NCI-H1417 treated with DMSO at 0.1 percent for 48 hours (cell line): ENCODE measurements around the gene GAGE12F.
"Not testable (repeated sequence)": the region's sequence is repeated elsewhere in the genome, so short reads cannot be mapped to it uniquely, and the experiment has no call there.

Experiments used
- DNase-seq: peaks from one replicate; lab custom pipeline; 2025; lab: John Stamatoyannopoulos, UW

The GAGE12F gene

GRCh38 chrX:49560542-49560941 is at the start of gene GAGE12F:
GAGE12F (plus strand) TSS chrX:49560842; CDS start chrX:49561997, 1,155 bp downstream.
- not testable (repeated sequence) for DNase-seq

DNA sequence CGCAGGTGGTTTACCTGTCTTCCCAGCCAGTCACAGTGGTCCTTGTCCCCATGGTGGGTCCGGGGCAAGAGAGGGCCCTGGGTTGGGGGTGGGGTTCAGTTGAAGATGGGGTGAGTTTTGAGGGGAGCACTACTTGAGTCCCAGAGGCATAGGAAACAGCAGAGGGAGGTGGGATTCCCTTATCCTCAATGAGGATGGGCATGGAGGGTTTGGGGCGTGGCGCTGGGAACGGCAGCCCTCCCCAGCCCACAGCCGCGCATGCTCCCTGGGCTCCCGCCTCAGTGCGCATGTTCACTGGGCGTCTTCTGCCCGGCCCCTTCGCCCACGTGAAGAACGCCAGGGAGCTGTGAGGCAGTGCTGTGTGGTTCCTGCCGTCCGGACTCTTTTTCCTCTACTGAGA is 28.8 kb upstream of the GAGE12F start, which contains the start of gene GAGE12C:
Gene GAGE12C, plus strand, starts transcription at position 301 of the 400 bp plus-strand sequence. CDS start 1,155 bp downstream, outside the sequence.
- not testable (repeated sequence) for DNase-seq

- not testable (repeated sequence) for DNase-seq
Observed at GRCh38 chrX:49541433-49541832, 19.2 kb upstream of the GAGE12F start, which contains the start of gene GAGE12D. GAGE12D (plus strand) TSS chrX:49541733; CDS start chrX:49542888, 1,155 bp downstream.

DNA sequence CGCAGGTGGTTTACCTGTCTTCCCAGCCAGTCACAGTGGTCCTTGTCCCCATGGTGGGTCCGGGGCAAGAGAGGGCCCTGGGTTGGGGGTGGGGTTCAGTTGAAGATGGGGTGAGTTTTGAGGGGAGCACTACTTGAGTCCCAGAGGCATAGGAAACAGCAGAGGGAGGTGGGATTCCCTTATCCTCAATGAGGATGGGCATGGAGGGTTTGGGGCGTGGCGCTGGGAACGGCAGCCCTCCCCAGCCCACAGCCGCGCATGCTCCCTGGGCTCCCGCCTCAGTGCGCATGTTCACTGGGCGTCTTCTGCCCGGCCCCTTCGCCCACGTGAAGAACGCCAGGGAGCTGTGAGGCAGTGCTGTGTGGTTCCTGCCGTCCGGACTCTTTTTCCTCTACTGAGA is 9.7 kb upstream of the GAGE12F start, which contains the start of gene GAGE12E:
Gene GAGE12E, plus strand, starts transcription at position 301 of the 400 bp plus-strand sequence. CDS start 1,155 bp downstream, outside the sequence.
- DNase-seq = not testable (repeated sequence)

GRCh38 chrX:49568728-49569127 is 8.1 kb downstream of the GAGE12F start:
- DNase-seq = not testable (repeated sequence)

DNA sequence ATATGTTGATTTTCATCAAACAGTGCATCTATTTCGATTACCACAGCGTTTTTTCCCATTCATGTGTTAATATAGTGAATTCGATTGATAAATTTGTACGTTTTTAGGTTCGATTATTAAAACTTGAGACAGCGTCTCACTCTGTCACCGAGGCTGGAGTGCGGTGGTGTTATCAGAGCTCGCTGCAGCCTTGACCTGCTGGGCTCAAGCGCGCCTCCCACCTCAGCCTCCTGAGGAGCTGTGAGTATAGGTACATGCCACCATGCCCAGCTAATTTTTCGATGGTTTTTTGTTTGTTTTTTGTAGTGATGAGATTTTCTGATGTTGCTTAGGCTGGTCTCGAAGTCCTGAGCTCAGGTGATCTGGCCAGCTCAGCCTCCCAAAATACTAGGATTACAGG is 8.5 kb downstream of the GAGE12F start:
- DNase-seq = not testable (repeated sequence)

DNA sequence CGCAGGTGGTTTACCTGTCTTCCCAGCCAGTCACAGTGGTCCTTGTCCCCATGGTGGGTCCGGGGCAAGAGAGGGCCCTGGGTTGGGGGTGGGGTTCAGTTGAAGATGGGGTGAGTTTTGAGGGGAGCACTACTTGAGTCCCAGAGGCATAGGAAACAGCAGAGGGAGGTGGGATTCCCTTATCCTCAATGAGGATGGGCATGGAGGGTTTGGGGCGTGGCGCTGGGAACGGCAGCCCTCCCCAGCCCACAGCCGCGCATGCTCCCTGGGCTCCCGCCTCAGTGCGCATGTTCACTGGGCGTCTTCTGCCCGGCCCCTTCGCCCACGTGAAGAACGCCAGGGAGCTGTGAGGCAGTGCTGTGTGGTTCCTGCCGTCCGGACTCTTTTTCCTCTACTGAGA is 9.5 kb downstream of the GAGE12F start, which contains the start of gene GAGE12G:
Gene GAGE12G, plus strand, starts transcription at position 301 of the 400 bp plus-strand sequence. CDS start 1,155 bp downstream, outside the sequence.
- not testable (repeated sequence) for DNase-seq

DNA sequence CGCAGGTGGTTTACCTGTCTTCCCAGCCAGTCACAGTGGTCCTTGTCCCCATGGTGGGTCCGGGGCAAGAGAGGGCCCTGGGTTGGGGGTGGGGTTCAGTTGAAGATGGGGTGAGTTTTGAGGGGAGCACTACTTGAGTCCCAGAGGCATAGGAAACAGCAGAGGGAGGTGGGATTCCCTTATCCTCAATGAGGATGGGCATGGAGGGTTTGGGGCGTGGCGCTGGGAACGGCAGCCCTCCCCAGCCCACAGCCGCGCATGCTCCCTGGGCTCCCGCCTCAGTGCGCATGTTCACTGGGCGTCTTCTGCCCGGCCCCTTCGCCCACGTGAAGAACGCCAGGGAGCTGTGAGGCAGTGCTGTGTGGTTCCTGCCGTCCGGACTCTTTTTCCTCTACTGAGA is 19.0 kb downstream of the GAGE12F start, which contains the start of gene GAGE12H:
Gene GAGE12H, plus strand, starts transcription at position 301 of the 400 bp plus-strand sequence. CDS start 1,155 bp downstream, outside the sequence.
- DNase-seq = not testable (repeated sequence)

DNA sequence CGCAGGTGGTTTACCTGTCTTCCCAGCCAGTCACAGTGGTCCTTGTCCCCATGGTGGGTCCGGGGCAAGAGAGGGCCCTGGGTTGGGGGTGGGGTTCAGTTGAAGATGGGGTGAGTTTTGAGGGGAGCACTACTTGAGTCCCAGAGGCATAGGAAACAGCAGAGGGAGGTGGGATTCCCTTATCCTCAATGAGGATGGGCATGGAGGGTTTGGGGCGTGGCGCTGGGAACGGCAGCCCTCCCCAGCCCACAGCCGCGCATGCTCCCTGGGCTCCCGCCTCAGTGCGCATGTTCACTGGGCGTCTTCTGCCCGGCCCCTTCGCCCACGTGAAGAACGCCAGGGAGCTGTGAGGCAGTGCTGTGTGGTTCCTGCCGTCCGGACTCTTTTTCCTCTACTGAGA is 28.6 kb downstream of the GAGE12F start, which contains the start of gene GAGE2A:
Gene GAGE2A, plus strand, starts transcription at position 301 of the 400 bp plus-strand sequence. CDS start 1,155 bp downstream, outside the sequence.
- DNase-seq = not testable (repeated sequence)

DNA sequence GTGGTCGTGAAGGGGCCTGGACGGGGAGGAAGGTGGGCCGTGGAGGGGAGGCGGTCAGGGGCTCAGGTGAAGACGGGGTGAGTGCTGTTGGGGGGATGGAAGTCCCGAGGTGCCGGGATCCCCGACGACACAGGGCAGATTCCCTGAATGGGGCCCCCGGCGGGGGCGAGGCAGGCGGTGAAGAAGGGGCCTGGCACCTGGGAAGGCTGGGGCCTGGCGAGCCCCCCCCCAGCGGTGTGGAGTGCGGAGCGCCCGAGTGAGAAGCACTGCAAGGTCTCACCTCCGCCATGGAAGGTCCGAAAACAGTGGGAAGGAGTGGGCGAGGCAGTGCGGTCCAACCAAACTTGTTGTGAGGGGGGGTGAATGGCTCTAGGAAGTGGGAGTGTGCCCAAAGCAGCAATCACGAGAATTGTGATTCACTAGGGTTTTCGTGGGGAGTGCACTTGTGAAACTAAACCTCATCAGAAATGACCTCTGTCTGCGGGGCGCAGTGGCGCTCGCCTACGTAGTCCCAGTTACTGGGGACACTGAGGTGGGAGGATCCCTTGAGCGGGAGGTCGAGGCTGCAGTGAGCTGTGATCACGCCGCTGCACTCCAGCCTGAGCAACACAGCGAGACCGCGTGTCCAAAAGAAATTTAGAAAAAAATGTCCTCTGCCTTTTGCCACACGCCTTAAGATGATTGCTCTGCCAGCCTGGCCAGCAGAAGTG is 29.3 kb downstream of the GAGE12F start:
- not testable (repeated sequence) for DNase-seq

- not testable (repeated sequence) for DNase-seq
Observed at GRCh38 chrX:49590488-49590887, 29.8 kb downstream of the GAGE12F start.

DNA sequence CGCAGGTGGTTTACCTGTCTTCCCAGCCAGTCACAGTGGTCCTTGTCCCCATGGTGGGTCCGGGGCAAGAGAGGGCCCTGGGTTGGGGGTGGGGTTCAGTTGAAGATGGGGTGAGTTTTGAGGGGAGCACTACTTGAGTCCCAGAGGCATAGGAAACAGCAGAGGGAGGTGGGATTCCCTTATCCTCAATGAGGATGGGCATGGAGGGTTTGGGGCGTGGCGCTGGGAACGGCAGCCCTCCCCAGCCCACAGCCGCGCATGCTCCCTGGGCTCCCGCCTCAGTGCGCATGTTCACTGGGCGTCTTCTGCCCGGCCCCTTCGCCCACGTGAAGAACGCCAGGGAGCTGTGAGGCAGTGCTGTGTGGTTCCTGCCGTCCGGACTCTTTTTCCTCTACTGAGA is 38.1 kb downstream of the GAGE12F start, which contains the start of gene GAGE1:
Gene GAGE1, plus strand, starts transcription at position 301 of the 400 bp plus-strand sequence. CDS start 1,155 bp downstream, outside the sequence.
- DNase-seq = not testable (repeated sequence)

DNA sequence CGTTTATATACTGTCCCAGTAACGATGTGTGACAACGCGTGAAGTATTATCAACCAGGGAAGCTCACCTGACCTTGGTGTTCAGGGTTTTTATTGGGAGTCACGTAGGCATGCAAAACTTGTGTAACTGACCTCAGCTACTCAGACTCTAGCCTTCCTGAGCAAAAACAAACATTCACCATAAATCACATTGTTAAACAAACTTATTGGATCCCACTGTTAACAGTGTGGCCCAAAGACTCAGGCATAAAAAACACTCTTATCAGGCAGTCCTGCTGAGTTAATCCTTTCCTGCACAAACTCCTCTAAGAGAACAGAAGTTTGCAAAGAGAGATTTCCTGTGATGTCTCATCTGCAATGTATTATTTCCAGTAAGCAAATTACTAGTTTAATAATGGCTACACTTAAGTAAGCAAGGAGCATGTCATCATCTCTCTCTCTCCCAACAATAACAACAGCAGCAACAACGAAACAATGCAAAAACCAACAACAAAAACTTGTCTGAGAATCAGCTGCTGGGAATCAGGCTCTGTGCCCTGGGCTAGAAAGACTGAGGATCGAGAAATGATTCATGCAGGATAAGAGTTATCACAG is 50.2 kb downstream of the GAGE12F start:
- no peak for DNase-seq
